AG09309 (cell line): ENCODE results near the gene AXIN1.
"Not testable (repeated sequence)": the region's sequence is repeated elsewhere in the genome, so short reads cannot be mapped to it uniquely, and the experiment has no call there.

Experiments used
- DNase-seq: peaks from one replicate; pipeline ENCODE4 v3.0.0-alpha.2; 2010; ENCODE audit warnings: low read depth
- H3K4me3 ChIP-seq: 2 replicates; pipeline ENCODE4 v1.5.1; 2011; ENCODE audit warnings: mild to moderate bottlenecking, low read depth, low read length, moderate library complexity; ENCODE audit not compliant: control insufficient read depth
- CTCF ChIP-seq: IDR thresholded peaks from 2 replicates; pipeline ENCODE4 v1.5.1; 2011; ENCODE audit warnings: mild to moderate bottlenecking, low read depth, low read length, inconsistent platforms; ENCODE audit not compliant: insufficient read depth, control insufficient read depth; ENCODE audit errors: missing control alignments

AXIN1 gene

GRCh38 chr16:363110-363765 lies 10.7 kb upstream of the AXIN1 start:
- no peak for TF ChIP-seq CTCF
- no peak overlapping the region for H3K4me3 ChIP-seq
- DNase-seq: no peak

DNA sequence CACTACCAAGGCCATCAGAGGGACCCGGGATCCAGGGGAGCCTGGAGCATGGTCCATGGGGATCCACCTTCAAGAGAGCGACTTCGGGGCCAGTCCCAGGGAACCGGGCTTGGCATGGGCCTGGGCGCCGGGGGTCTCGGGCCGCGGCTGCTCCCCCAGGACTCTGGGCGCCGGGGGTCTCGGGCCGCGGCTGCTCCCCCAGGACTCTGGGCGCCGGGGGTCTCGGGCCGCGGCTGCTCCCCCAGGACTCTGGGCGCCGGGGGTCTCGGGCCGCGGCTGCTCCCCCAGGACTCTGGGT lies 10.1 kb upstream of the AXIN1 start:
- not testable (repeated sequence) for H3K4me3 ChIP-seq, DNase-seq

DNA sequence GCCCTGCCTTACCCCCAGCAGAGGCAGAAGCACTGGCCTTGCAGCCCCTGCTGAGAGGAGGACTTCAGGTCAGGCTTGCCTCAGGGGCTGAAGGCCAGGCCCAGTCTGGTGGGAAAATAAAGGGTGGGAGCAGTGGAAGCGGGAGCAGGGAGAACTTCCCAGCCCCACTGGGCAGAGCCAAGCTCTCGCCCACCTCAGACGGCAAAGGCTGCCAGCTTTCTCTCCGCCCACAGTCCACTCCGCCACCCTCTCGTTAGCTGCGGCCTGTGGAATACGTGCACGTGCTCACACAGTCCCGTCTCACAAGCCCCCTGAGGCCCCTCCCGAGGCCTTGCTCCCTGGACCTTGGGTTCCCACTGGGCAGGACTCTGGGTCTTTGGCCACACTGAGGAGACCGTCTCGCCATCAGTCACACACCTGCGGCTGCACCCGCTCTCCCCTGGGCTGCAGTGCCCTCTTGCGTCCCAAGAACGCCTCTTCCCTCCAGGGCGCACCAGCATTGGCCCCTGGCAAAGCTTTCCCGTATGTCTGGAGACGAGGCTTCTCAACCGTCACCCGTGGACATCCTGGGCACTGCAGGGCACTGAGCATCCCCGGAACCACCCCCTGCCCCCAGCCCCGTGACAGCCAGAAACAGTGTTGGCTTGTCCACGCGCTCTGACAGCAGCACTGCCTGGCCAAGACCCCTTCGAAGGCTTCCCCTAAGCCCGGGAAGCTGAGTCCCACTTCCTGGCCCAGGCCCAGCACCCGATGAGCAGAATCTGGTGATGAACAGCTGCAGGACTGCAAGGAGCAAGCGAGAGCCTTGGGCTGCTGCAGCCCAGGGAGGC lies 9.6 kb upstream of the AXIN1 start:
- H3K4me3 ChIP-seq: no peak overlapping the region
- TF ChIP-seq CTCF: peak; percentile 79
- DNase-seq: peak; percentile 20

- no peak for DNase-seq
- no peak overlapping the region for H3K4me3 ChIP-seq
- no peak for TF ChIP-seq CTCF
These were observed 8.9 kb upstream of the AXIN1 start for GRCh38 chr16:361341-361871.

- no peak overlapping the region for H3K4me3 ChIP-seq
- TF ChIP-seq CTCF: no peak
- no peak for DNase-seq
These were observed 8.3 kb upstream of the AXIN1 start for GRCh38 chr16:360698-361336.

- no peak for DNase-seq
- H3K4me3 ChIP-seq: no peak overlapping the region
- TF ChIP-seq CTCF: no peak
These were observed 7.6 kb upstream of the AXIN1 start for GRCh38 chr16:359871-360697.
